Loucy (cell line): Measurements from ENCODE around the gene CSF1R.

Source experiments
- H2AFZ ChIP-seq: fragments of 200-600 bp; sonication (generic); 2 replicates; pipeline ENCODE4 v1.6.0; 2016; ENCODE audit warnings: antibody characterized with exemption, mild to moderate bottlenecking, low read length, moderate library complexity
- H3F3A ChIP-seq: fragments of 200-600 bp; 2 replicates; pipeline ENCODE4 v1.6.0; 2016; ENCODE audit warnings: antibody characterized with exemption, low read depth, mild to moderate bottlenecking
- H3K27me3 ChIP-seq: fragments of 200-600 bp; sonication (generic); 2 replicates; pipeline ENCODE4 v1.6.1; 2014; ENCODE audit warnings: low read length, mild to moderate bottlenecking; ENCODE audit not compliant: insufficient read depth, poor library complexity, severe bottlenecking
- H3K36me3 ChIP-seq: fragments of 200-600 bp; sonication (generic); 2 replicates; pipeline ENCODE4 v1.6.1; 2016; ENCODE audit warnings: low read length; ENCODE audit not compliant: insufficient read depth
- H3K4me1 ChIP-seq: fragments of 200-600 bp; sonication (generic); 2 replicates; pipeline ENCODE4 v1.5.1; 2014; ENCODE audit warnings: low read length, mild to moderate bottlenecking; ENCODE audit not compliant: insufficient read depth, poor library complexity, severe bottlenecking
- H3K4me2 ChIP-seq: fragments of 200-600 bp; sonication (generic); 2 replicates; pipeline ENCODE4 v1.6.0; 2014; ENCODE audit warnings: antibody characterized with exemption, low read length, low read depth, mild to moderate bottlenecking; ENCODE audit not compliant: poor library complexity, severe bottlenecking
- H3K4me3 ChIP-seq: fragments of 200-600 bp; sonication (generic); 2 replicates; pipeline ENCODE4 v1.5.1; 2014; ENCODE audit warnings: low read length, mild to moderate bottlenecking, mixed read lengths; ENCODE audit not compliant: poor library complexity, severe bottlenecking
- H3K79me2 ChIP-seq: fragments of 200-600 bp; sonication (generic); 2 replicates; pipeline ENCODE4 v1.6.1; 2014; ENCODE audit warnings: low read length; ENCODE audit not compliant: insufficient read depth
- H3K9ac ChIP-seq: fragments of 200-600 bp; sonication (generic); 2 replicates; pipeline ENCODE4 v1.6.0; 2014; ENCODE audit warnings: mild to moderate bottlenecking, low read depth, low read length, moderate library complexity; ENCODE audit not compliant: poor library complexity, severe bottlenecking
- H3K9me2 ChIP-seq: fragments of 200-600 bp; sonication (generic); replicated peaks from 2 replicates; pipeline ENCODE4 v1.6.1; 2016; ENCODE audit warnings: low read depth, low read length, mixed read lengths
- H3K9me3 ChIP-seq: fragments of 200-600 bp; sonication (generic); 2 replicates; pipeline ENCODE4 v1.6.1; 2014; ENCODE audit warnings: mild to moderate bottlenecking, antibody characterized with exemption, low read length, low read depth; ENCODE audit not compliant: insufficient read depth
- H4K20me1 ChIP-seq: fragments of 200-600 bp; sonication (generic); 2 replicates; pipeline ENCODE4 v1.6.0; 2014; ENCODE audit warnings: antibody characterized with exemption, low read length, mild to moderate bottlenecking; ENCODE audit not compliant: insufficient read depth, poor library complexity, severe bottlenecking
- CTCF ChIP-seq: fragments of 200-600 bp; sonication (generic); conservative IDR thresholded peaks from 2 replicates; pipeline ENCODE4 v1.5.1; 2014; ENCODE audit warnings: mild to moderate bottlenecking, antibody characterized with exemption, low read length
- EZH2phosphoT487 ChIP-seq: fragments of 200-600 bp; IDR thresholded peaks from 2 replicates; pipeline ENCODE4 v1.6.1; 2018; ENCODE audit warnings: antibody characterized with exemption, mild to moderate bottlenecking, moderate library complexity, borderline replicate concordance

CSF1R gene

GRCh38 chr5:150068071-150068470 lies 18.3 kb downstream of the CSF1R start:
- Histone ChIP-seq H4K20me1 (no peaks in the 10 kb centered on the region), H2AFZ (no peak overlapping the region), H3K4me3 (no peak overlapping the region), H3K36me3 (no peaks in the 10 kb centered on the region), H3K9me3 (no peaks in the 10 kb centered on the region), H3K9ac (no peak overlapping the region), H3K9me2 (no peaks in the 10 kb centered on the region), H3K4me2 (no peak overlapping the region), H3K27me3 (no peaks in the 10 kb centered on the region), H3K4me1 (peaks cover 37% of the 10 kb centered on the region), H3F3A (no peaks in the 10 kb centered on the region), H3K79me2 (no peaks in the 10 kb centered on the region)
- TF ChIP-seq CTCF, result no peak
- TF ChIP-seq EZH2phosphoT487, result no peak

- H4K20me1 ChIP-seq, result no peaks in the 10 kb centered on the region
- H3K4me3 ChIP-seq, result no peak overlapping the region
- no peaks in the 10 kb centered on the region for H3K9me3 ChIP-seq
- H3K79me2 ChIP-seq, result no peaks in the 10 kb centered on the region
- no peak overlapping the region for H2AFZ ChIP-seq
- H3K9me2 ChIP-seq, result no peaks in the 10 kb centered on the region
- H3K4me1 ChIP-seq, result peaks cover 37% of the 10 kb centered on the region
- H3K36me3 ChIP-seq, result no peaks in the 10 kb centered on the region
- no peak overlapping the region for H3K9ac ChIP-seq
- H3K27me3 ChIP-seq, result no peaks in the 10 kb centered on the region
- H3F3A ChIP-seq, result no peaks in the 10 kb centered on the region
- peak overlapping the region; percentile 52 for H3K4me2 ChIP-seq
- TF ChIP-seq CTCF (no peak), EZH2phosphoT487 (no peak)
These were observed 18.9 kb downstream of the CSF1R start for GRCh38 chr5:150067405-150067960.

- H3K27me3 ChIP-seq, result no peaks in the 10 kb centered on the region
- no peak overlapping the region for H3K4me3 ChIP-seq
- no peaks in the 10 kb centered on the region for H3K79me2 ChIP-seq
- peaks cover 37% of the 10 kb centered on the region for H3K4me1 ChIP-seq
- no peaks in the 10 kb centered on the region for H3K9me2 ChIP-seq
- no peaks in the 10 kb centered on the region for H3K9me3 ChIP-seq
- H3K9ac ChIP-seq, result no peak overlapping the region
- TF ChIP-seq EZH2phosphoT487, result no peak
- H2AFZ ChIP-seq, result no peak overlapping the region
- H3K36me3 ChIP-seq, result no peaks in the 10 kb centered on the region
- peak overlapping the region; percentile 52 for H3K4me2 ChIP-seq
- H3F3A ChIP-seq, result no peaks in the 10 kb centered on the region
- no peaks in the 10 kb centered on the region for H4K20me1 ChIP-seq
These were observed 19.4 kb downstream of the CSF1R start for GRCh38 chr5:150066901-150067396.

- Histone ChIP-seq H3K9me3 (no peaks in the 10 kb centered on the region), H3K4me2 (peak overlapping the region; percentile 52), H3K36me3 (no peaks in the 10 kb centered on the region), H3K9me2 (no peaks in the 10 kb centered on the region), H4K20me1 (no peaks in the 10 kb centered on the region), H3K4me3 (no peak overlapping the region), H3K4me1 (peaks cover 37% of the 10 kb centered on the region), H3K79me2 (no peaks in the 10 kb centered on the region), H3F3A (no peaks in the 10 kb centered on the region), H3K9ac (no peak overlapping the region), H3K27me3 (no peaks in the 10 kb centered on the region), H2AFZ (no peak overlapping the region)
- no peak for TF ChIP-seq EZH2phosphoT487
- TF ChIP-seq CTCF, result no peak
These were observed 19.9 kb downstream of the CSF1R start for GRCh38 chr5:150066436-150066835.
